Measurements from ENCODE around the gene BSND. TPM values are rescaled to one million over a fixed set of nuclear protein-coding genes. Genes with fewer than 3 reads are reported as not detected.

Gene BSND
- total RNA-seq, 1 donor from 2014 or later = not detected

DNA sequence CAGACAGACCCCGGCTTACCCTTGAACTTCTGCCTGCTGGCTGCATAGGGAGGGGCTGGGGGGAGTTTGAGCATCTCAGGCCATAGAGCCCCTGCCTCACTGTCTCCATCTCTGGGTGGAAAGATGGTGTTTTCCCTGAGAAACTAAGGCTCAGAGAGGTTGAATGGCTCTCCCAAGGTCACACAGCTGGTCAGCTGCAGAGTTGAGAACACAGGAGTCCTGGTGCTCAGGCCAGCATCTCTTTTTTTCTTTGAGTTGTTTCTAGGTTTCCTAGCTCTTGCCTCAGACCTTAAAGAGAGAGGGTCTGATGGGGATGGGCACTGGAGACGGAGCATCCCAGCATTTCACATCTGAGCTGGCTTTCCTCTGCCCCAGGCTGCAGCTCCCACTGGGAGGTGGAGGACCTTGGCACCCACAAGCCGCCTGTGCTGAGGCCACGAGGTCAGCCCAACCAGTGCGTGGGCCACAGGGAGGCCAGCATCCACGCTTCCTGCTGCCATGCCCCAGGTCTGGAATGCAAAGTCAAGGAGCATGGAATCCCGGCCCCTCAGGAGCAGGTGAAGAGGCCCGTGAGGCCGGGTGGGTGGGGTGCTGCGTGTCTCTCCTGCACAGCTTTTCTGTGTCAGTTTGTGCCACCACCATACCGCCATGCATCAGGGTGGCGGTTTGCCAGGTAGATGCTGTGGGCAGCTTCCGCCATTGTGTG is 62.4 kb downstream of the BSND start:
- Mint-ChIP-seq H3K36me3 (ENCODE audit: low read depth, unreplicated experiment) (peaks cover 3% of the 10 kb centered on the region), H3K27ac (ENCODE audit: unreplicated experiment) (no peak overlapping the region), H3K27me3 (ENCODE audit: unreplicated experiment) (peaks cover 10% of the 10 kb centered on the region), H3K4me1 (ENCODE audit: unreplicated experiment) (no peaks in the 10 kb centered on the region), H3K4me3 (ENCODE audit: unreplicated experiment) (no peak overlapping the region), H3K9me3 (ENCODE audit: unreplicated experiment) (no peaks in the 10 kb centered on the region)
- no peak for DNase-seq (ENCODE audit: low spot score)
- TF ChIP-seq, protein P1, sequence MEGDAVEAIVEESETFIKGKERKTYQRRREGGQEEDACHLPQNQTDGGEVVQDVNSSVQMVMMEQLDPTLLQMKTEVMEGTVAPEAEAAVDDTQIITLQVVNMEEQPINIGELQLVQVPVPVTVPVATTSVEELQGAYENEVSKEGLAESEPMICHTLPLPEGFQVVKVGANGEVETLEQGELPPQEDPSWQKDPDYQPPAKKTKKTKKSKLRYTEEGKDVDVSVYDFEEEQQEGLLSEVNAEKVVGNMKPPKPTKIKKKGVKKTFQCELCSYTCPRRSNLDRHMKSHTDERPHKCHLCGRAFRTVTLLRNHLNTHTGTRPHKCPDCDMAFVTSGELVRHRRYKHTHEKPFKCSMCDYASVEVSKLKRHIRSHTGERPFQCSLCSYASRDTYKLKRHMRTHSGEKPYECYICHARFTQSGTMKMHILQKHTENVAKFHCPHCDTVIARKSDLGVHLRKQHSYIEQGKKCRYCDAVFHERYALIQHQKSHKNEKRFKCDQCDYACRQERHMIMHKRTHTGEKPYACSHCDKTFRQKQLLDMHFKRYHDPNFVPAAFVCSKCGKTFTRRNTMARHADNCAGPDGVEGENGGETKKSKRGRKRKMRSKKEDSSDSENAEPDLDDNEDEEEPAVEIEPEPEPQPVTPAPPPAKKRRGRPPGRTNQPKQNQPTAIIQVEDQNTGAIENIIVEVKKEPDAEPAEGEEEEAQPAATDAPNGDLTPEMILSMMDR (IDR thresholded peaks at IDR 0.05; ENCODE audit: unreplicated experiment) = no peak

Other genes starting within 250 kb of the BSND start
- 6.5 TPM for gene PARS2, start 234.4 kb upstream of the BSND start, total RNA-seq (ENCODE audit: unreplicated experiment)
- not detected for gene TTC22, start 197.6 kb upstream of the BSND start, total RNA-seq (ENCODE audit: unreplicated experiment)
- 181 TPM for gene DHCR24, start 111.7 kb upstream of the BSND start, total RNA-seq (ENCODE audit: unreplicated experiment)
- not detected for gene TMEM61, start 18.3 kb upstream of the BSND start, total RNA-seq (ENCODE audit: unreplicated experiment)
- 6.8 TPM for gene PCSK9, start 40.6 kb downstream of the BSND start, total RNA-seq (ENCODE audit: unreplicated experiment)
- gene USP24, start 216.4 kb downstream of the BSND start, total RNA-seq (ENCODE audit: unreplicated experiment) = 37.7 TPM